Kidney (tissue), 14 donors: ENCODE results near the gene MYO1D. TPM values are rescaled to one million over a fixed set of nuclear protein-coding genes. Genes with fewer than 3 reads are reported as not detected.

Experiments used
- DNase-seq, 5 donors: peaks; one replicate each; pipeline ENCODE4 v3.0.0-alpha.2; 2013 to 2020
- FAIRE-seq: peaks from 2 replicates; lab custom pipeline; 2012; peaks lifted over from hg19 to GRCh38; lab: Jason Lieb, UNC
- H3K27ac ChIP-seq, 2 donors: one replicate each; pipeline ENCODE4 v1.7.0; 2013; ENCODE audit warnings: low read depth in 2 of 2, low read length in 2 of 2, inconsistent platforms in 1 of 2
- H3K27me3 ChIP-seq: one replicate; pipeline ENCODE4 v1.7.1; 2013; ENCODE audit warnings: low read length, inconsistent platforms; ENCODE audit not compliant: control insufficient read depth, insufficient read depth
- H3K36me3 ChIP-seq, 3 donors: one replicate each; pipeline versions ENCODE4 v1.7.0 to v1.7.1; 2013; ENCODE audit warnings: low read length in 3 of 3, control low read depth in 1 of 3, inconsistent platforms in 1 of 3; ENCODE audit not compliant: insufficient read depth in 3 of 3, control insufficient read depth in 2 of 3
- H3K4me1 ChIP-seq, 3 donors: one replicate each; pipeline versions ENCODE4 v1.7.0 to v1.7.1; 2013; ENCODE audit warnings: low read length in 3 of 3, inconsistent platforms in 1 of 3, low read depth in 1 of 3; ENCODE audit not compliant: control insufficient read depth in 2 of 3, insufficient read depth in 2 of 3
- H3K4me3 ChIP-seq, 3 donors: one replicate each; pipeline versions ENCODE4 v1.7.0 to v1.8.1; 2013; ENCODE audit warnings: low read length in 3 of 3, control low read depth in 1 of 3, inconsistent platforms in 1 of 3
- H3K9ac ChIP-seq, 3 donors: one replicate each; pipeline versions ENCODE4 v1.7.0 to v1.7.1; 2013; ENCODE audit warnings: low read length in 3 of 3, control low read depth in 1 of 3, inconsistent platforms in 1 of 3
- H3K9me3 ChIP-seq, 3 donors: one replicate each; pipeline versions ENCODE4 v1.7.0 to v1.7.1; 2013; ENCODE audit warnings: low read length in 3 of 3, control low read depth in 1 of 3, inconsistent platforms in 1 of 3; ENCODE audit not compliant: control insufficient read depth in 2 of 3, insufficient read depth in 1 of 3
- CTCF ChIP-seq: IDR thresholded peaks from 3 replicates; pipeline ENCODE4 v1.5.1; 2012; ENCODE audit warnings: mild to moderate bottlenecking, moderate library complexity, borderline replicate concordance; ENCODE audit not compliant: insufficient read depth; ENCODE audit errors: extremely low read depth
- intact Hi-C: fragments of 100-400 bp; cut with DNase I; formaldehyde crosslinking; loops from one replicate; pipeline ENCODE4 v1.11.1; 2022
- polyA plus RNA-seq: library from polyadenylated mRNA; stranded (reverse); fragments of 350-450 nt; fragmentation: Illumina TruSeq; extraction: RNeasy Lipid Tissue Mini Kit (QIAGEN cat#74804); gene quantifications from one replicate; pipeline ENCODE4 v1.2.3, GENCODE V29; 2014; ENCODE audit warnings: low read depth, low replicate concordance; ENCODE audit not compliant: insufficient read depth
- total RNA-seq: library from RNA; stranded (reverse); fragmentation: NEBNext Ultra II Directional; extraction: Animal tissue kit (Norgen Biotek cat#: 25700); gene quantifications from one replicate; pipeline ENCODE4 v1.2.1, GENCODE V29; 2021
- donor health status: control.
- donor health status: control.
- donor health status: control.
- donor health status: control.
- donor health status: control.
- donor health status: DM: yes; HTN: yes; CAD: no.
- donor health status: Normal renal cell carcinoma (clear cell type).

MYO1D gene
- total and polyA plus RNA-seq, 2 donors from 2014 or later, result 21.1 to 99.9 TPM

- no peak overlapping the region for H3K4me3 ChIP-seq
- FAIRE-seq, result no peak
- intact Hi-C loops, result no loop called here
- no peaks in the 10 kb centered on the region for H3K4me1 ChIP-seq
- DNase-seq, result no peak
- no peak for TF ChIP-seq CTCF
- H3K27me3 ChIP-seq, result no peaks in the 10 kb centered on the region
- no peaks in the 10 kb centered on the region for H3K9me3 ChIP-seq
- no peaks in the 10 kb centered on the region for H3K36me3 ChIP-seq
- no peak overlapping the region for H3K27ac ChIP-seq
- no peak overlapping the region for H3K9ac ChIP-seq
These were observed 21.3 kb downstream of the MYO1D start for GRCh38 chr17:32855620-32856019.

GRCh38 chr17:32854832-32855389, 22.0 kb downstream of the MYO1D start:
- H3K4me3 ChIP-seq, result no peak overlapping the region
- H3K4me1 ChIP-seq, result no peaks in the 10 kb centered on the region
- DNase-seq (no peak), FAIRE-seq (no peak)
- no peaks in the 10 kb centered on the region for H3K36me3 ChIP-seq
- intact Hi-C loops, result no loop called here
- H3K27ac ChIP-seq, result no peak overlapping the region
- TF ChIP-seq CTCF, result no peak
- no peaks in the 10 kb centered on the region for H3K9me3 ChIP-seq
- no peaks in the 10 kb centered on the region for H3K27me3 ChIP-seq
- H3K9ac ChIP-seq, result no peak overlapping the region

GRCh38 chr17:32854207-32854606, 22.7 kb downstream of the MYO1D start:
- intact Hi-C loops, result no loop called here
- no peak for TF ChIP-seq CTCF
- H3K4me1 ChIP-seq, result no peaks in the 10 kb centered on the region
- no peaks in the 10 kb centered on the region for H3K36me3 ChIP-seq
- no peak overlapping the region for H3K9ac ChIP-seq
- FAIRE-seq, result no peak
- H3K4me3 ChIP-seq, result no peak overlapping the region
- peak in 2 of 5 donors; percentile 24 to 34 for DNase-seq
- H3K27me3 ChIP-seq, result no peaks in the 10 kb centered on the region
- no peak overlapping the region for H3K27ac ChIP-seq
- H3K9me3 ChIP-seq, result no peaks in the 10 kb centered on the region

GRCh38 chr17:32852811-32853210, 24.1 kb downstream of the MYO1D start:
- Histone ChIP-seq H3K4me1 (no peaks in the 10 kb centered on the region), H3K36me3 (no peaks in the 10 kb centered on the region), H3K9me3 (no peaks in the 10 kb centered on the region), H3K27me3 (no peaks in the 10 kb centered on the region), H3K9ac (no peak overlapping the region), H3K27ac (no peak overlapping the region), H3K4me3 (no peak overlapping the region)
- FAIRE-seq (no peak), DNase-seq (no peak)
- no peak for TF ChIP-seq CTCF
- intact Hi-C loops, result no loop called here
